ENCODE measurements around the gene SHFL.

SHFL gene

GRCh38 chr19:10135551-10136334 is 49.6 kb downstream of the SHFL start:
- H3K36me3 ChIP-seq (ENCODE audit: insufficient read depth, low read length): peaks cover 82% of the 10 kb centered on the region
- H3K27me3 ChIP-seq (ENCODE audit: insufficient read depth, low read length): no peaks in the 10 kb centered on the region
- H3K4me3 ChIP-seq (ENCODE audit: low read length): no peak overlapping the region
- H2AFZ ChIP-seq (ENCODE audit: low read depth, low read length): no peak overlapping the region
- H3K9me3 ChIP-seq (ENCODE audit: low read length): no peaks in the 10 kb centered on the region
- H3K4me1 ChIP-seq (ENCODE audit: insufficient read depth, low read length): no peaks in the 10 kb centered on the region

GRCh38 chr19:10136936-10137335 is 50.8 kb downstream of the SHFL start:
- Histone ChIP-seq H2AFZ (ENCODE audit: low read depth, low read length) (no peak overlapping the region), H3K9me3 (ENCODE audit: low read length) (no peaks in the 10 kb centered on the region), H3K27me3 (ENCODE audit: insufficient read depth, low read length) (no peaks in the 10 kb centered on the region), H3K4me1 (ENCODE audit: insufficient read depth, low read length) (no peaks in the 10 kb centered on the region), H3K36me3 (ENCODE audit: insufficient read depth, low read length) (peaks cover 84% of the 10 kb centered on the region), H3K4me3 (ENCODE audit: low read length) (no peak overlapping the region)

GRCh38 chr19:10137751-10138682 is 51.9 kb downstream of the SHFL start:
- H3K27me3 ChIP-seq (ENCODE audit: insufficient read depth, low read length): no peaks in the 10 kb centered on the region
- H3K4me3 ChIP-seq (ENCODE audit: low read length): no peak overlapping the region
- H3K36me3 ChIP-seq (ENCODE audit: insufficient read depth, low read length): peaks cover 89% of the 10 kb centered on the region
- H2AFZ ChIP-seq (ENCODE audit: low read depth, low read length): no peak overlapping the region
- H3K9me3 ChIP-seq (ENCODE audit: low read length): no peaks in the 10 kb centered on the region
- no peaks in the 10 kb centered on the region for H3K4me1 ChIP-seq (ENCODE audit: insufficient read depth, low read length)

GRCh38 chr19:10138879-10139795 is 53.0 kb downstream of the SHFL start:
- Histone ChIP-seq H3K27me3 (ENCODE audit: insufficient read depth, low read length) (no peaks in the 10 kb centered on the region), H3K4me1 (ENCODE audit: insufficient read depth, low read length) (no peaks in the 10 kb centered on the region), H3K36me3 (ENCODE audit: insufficient read depth, low read length) (peaks cover 88% of the 10 kb centered on the region), H2AFZ (ENCODE audit: low read depth, low read length) (no peak overlapping the region), H3K9me3 (ENCODE audit: low read length) (no peaks in the 10 kb centered on the region), H3K4me3 (ENCODE audit: low read length) (no peak overlapping the region)

- Histone ChIP-seq H3K4me3 (ENCODE audit: low read length) (no peak overlapping the region), H3K27me3 (ENCODE audit: insufficient read depth, low read length) (no peaks in the 10 kb centered on the region), H3K36me3 (ENCODE audit: insufficient read depth, low read length) (peaks cover 91% of the 10 kb centered on the region), H3K4me1 (ENCODE audit: insufficient read depth, low read length) (no peaks in the 10 kb centered on the region), H2AFZ (ENCODE audit: low read depth, low read length) (no peak overlapping the region), H3K9me3 (ENCODE audit: low read length) (no peaks in the 10 kb centered on the region)
Observed at GRCh38 chr19:10139952-10140351, 53.8 kb downstream of the SHFL start.

GRCh38 chr19:10141479-10141878 is 55.4 kb downstream of the SHFL start:
- Histone ChIP-seq H3K4me3 (ENCODE audit: low read length) (no peak overlapping the region), H2AFZ (ENCODE audit: low read depth, low read length) (no peak overlapping the region), H3K27me3 (ENCODE audit: insufficient read depth, low read length) (no peaks in the 10 kb centered on the region), H3K9me3 (ENCODE audit: low read length) (no peaks in the 10 kb centered on the region), H3K4me1 (ENCODE audit: insufficient read depth, low read length) (no peaks in the 10 kb centered on the region), H3K36me3 (ENCODE audit: insufficient read depth, low read length) (peaks cover 94% of the 10 kb centered on the region)

GRCh38 chr19:10141973-10142372 is 55.9 kb downstream of the SHFL start:
- no peaks in the 10 kb centered on the region for H3K27me3 ChIP-seq (ENCODE audit: insufficient read depth, low read length)
- H3K4me1 ChIP-seq (ENCODE audit: insufficient read depth, low read length): no peaks in the 10 kb centered on the region
- H3K4me3 ChIP-seq (ENCODE audit: low read length): no peak overlapping the region
- peaks cover 94% of the 10 kb centered on the region for H3K36me3 ChIP-seq (ENCODE audit: insufficient read depth, low read length)
- H2AFZ ChIP-seq (ENCODE audit: low read depth, low read length): no peak overlapping the region
- H3K9me3 ChIP-seq (ENCODE audit: low read length): no peaks in the 10 kb centered on the region

All from neuron (in vitro differentiated cells).